H7 (cell line): ENCODE results near the gene RP9. TPM values are rescaled to one million over a fixed set of nuclear protein-coding genes. Genes with fewer than 3 reads are reported as not detected.

Experiments used
- DNase-seq: peaks from one replicate; pipeline ENCODE4 v3.0.0; 2012
- H3K27me3 ChIP-seq: 2 replicates; pipeline ENCODE4 v1.6.0; 2011; ENCODE audit warnings: mild to moderate bottlenecking, low read length; ENCODE audit not compliant: control insufficient read depth, insufficient read depth
- H3K36me3 ChIP-seq: replicated peaks from 2 replicates; pipeline ENCODE4 v1.5.1; 2011; ENCODE audit warnings: low read length; ENCODE audit not compliant: control insufficient read depth, insufficient read depth
- H3K4me3 ChIP-seq: 2 replicates; pipeline ENCODE4 v1.5.1; 2011; ENCODE audit warnings: low read depth, mild to moderate bottlenecking, control low read depth, low read length, moderate library complexity; ENCODE audit not compliant: insufficient read depth
- total RNA-seq: library from RNA; depleted of rRNA; stranded (reverse); fragments of >200 nt; shearing (Covaris generic); gene quantifications from 2 replicates; pipeline ENCODE4 v1.2.3, GENCODE V29; 2014; rRNA removed

RP9 gene
- total RNA-seq, 1 experiment from 2014 or later = 13.3 TPM

- H3K36me3 ChIP-seq = no peaks in the 10 kb centered on the region
- H3K27me3 ChIP-seq = no peaks in the 10 kb centered on the region
- peak; percentile 73 for DNase-seq
- peak within 1 kb of the TSS; percentile 92 for H3K4me3 ChIP-seq
Observed at GRCh38 chr7:33062023-33062781, 47.0 kb downstream of the RP9 start, which contains the start of gene NT5C3A. NT5C3A (minus strand) TSS chr7:33062776; CDS start chr7:33062705, 71 bp downstream.

- Histone ChIP-seq H3K27me3 (no peaks in the 10 kb centered on the region), H3K36me3 (no peaks in the 10 kb centered on the region), H3K4me3 (peak overlapping the region; percentile 92)
- no peak for DNase-seq
Observed at GRCh38 chr7:33061282-33061937, 47.8 kb downstream of the RP9 start.

- H3K27me3 ChIP-seq = no peaks in the 10 kb centered on the region
- H3K4me3 ChIP-seq = no peak overlapping the region
- DNase-seq = no peak
- no peaks in the 10 kb centered on the region for H3K36me3 ChIP-seq
Observed at GRCh38 chr7:33059635-33060034, 49.6 kb downstream of the RP9 start.

GRCh38 chr7:33055158-33055557 is 54.0 kb downstream of the RP9 start:
- no peaks in the 10 kb centered on the region for H3K36me3 ChIP-seq
- DNase-seq = no peak
- no peak overlapping the region for H3K4me3 ChIP-seq
- no peaks in the 10 kb centered on the region for H3K27me3 ChIP-seq

- Histone ChIP-seq H3K4me3 (no peak overlapping the region), H3K36me3 (no peaks in the 10 kb centered on the region), H3K27me3 (no peaks in the 10 kb centered on the region)
- no peak for DNase-seq
Observed at GRCh38 chr7:33054261-33054964, 54.8 kb downstream of the RP9 start.

GRCh38 chr7:33053721-33054120 is 55.5 kb downstream of the RP9 start:
- DNase-seq = no peak
- Histone ChIP-seq H3K36me3 (no peaks in the 10 kb centered on the region), H3K4me3 (no peak overlapping the region), H3K27me3 (no peaks in the 10 kb centered on the region)

GRCh38 chr7:33050535-33051318 is 58.5 kb downstream of the RP9 start:
- peak; percentile 13 for DNase-seq
- Histone ChIP-seq H3K36me3 (no peaks in the 10 kb centered on the region), H3K4me3 (no peak overlapping the region), H3K27me3 (no peaks in the 10 kb centered on the region)

GRCh38 chr7:33048704-33049103 is 60.5 kb downstream of the RP9 start:
- no peak for DNase-seq
- no peaks in the 10 kb centered on the region for H3K27me3 ChIP-seq
- H3K4me3 ChIP-seq = no peak overlapping the region
- no peaks in the 10 kb centered on the region for H3K36me3 ChIP-seq

GRCh38 chr7:33048257-33048656 is 60.9 kb downstream of the RP9 start:
- Histone ChIP-seq H3K27me3 (no peaks in the 10 kb centered on the region), H3K4me3 (no peak overlapping the region), H3K36me3 (no peaks in the 10 kb centered on the region)
- no peak for DNase-seq

- Histone ChIP-seq H3K4me3 (no peak overlapping the region), H3K27me3 (no peaks in the 10 kb centered on the region), H3K36me3 (no peaks in the 10 kb centered on the region)
- no peak for DNase-seq
Observed at GRCh38 chr7:33044986-33045385, 64.2 kb downstream of the RP9 start.

Other genes starting within 250 kb of the RP9 start
- gene KBTBD2, start 217.6 kb downstream of the RP9 start, total RNA-seq = 22.8 and 26.3 TPM in 2 replicates
- gene FKBP9, start 152.0 kb downstream of the RP9 start, total RNA-seq = 9.0 and 17.4 TPM in 2 replicates
- gene NT5C3A, start 46.6 kb downstream of the RP9 start, total RNA-seq = 20.0 and 27.5 TPM in 2 replicates
- gene BBS9, start 20.2 kb upstream of the RP9 start, total RNA-seq = 4.6 and 5.3 TPM in 2 replicates